Kidney (tissue), 14 donors: ENCODE results near the gene TRIO. TPM values are rescaled to one million over a fixed set of nuclear protein-coding genes. Genes with fewer than 3 reads are reported as not detected.
A peak's percentile ranks its signal among the peaks of the same experiment; 100 is the strongest.

Experiments used
- DNase-seq, 5 donors: peaks; one replicate each; pipeline ENCODE4 v3.0.0-alpha.2; 2013 to 2020
- FAIRE-seq: peaks from 2 replicates; lab custom pipeline; 2012; peaks lifted over from hg19 to GRCh38; lab: Jason Lieb, UNC
- H3K27ac ChIP-seq, 2 donors: one replicate each; pipeline ENCODE4 v1.7.0; 2013; ENCODE audit warnings: low read depth in 2 of 2, low read length in 2 of 2, inconsistent platforms in 1 of 2
- H3K27me3 ChIP-seq: one replicate; pipeline ENCODE4 v1.7.1; 2013; ENCODE audit warnings: low read length, inconsistent platforms; ENCODE audit not compliant: control insufficient read depth, insufficient read depth
- H3K36me3 ChIP-seq, 3 donors: one replicate each; pipeline versions ENCODE4 v1.7.0 to v1.7.1; 2013; ENCODE audit warnings: low read length in 3 of 3, control low read depth in 1 of 3, inconsistent platforms in 1 of 3; ENCODE audit not compliant: insufficient read depth in 3 of 3, control insufficient read depth in 2 of 3
- H3K4me1 ChIP-seq, 3 donors: one replicate each; pipeline versions ENCODE4 v1.7.0 to v1.7.1; 2013; ENCODE audit warnings: low read length in 3 of 3, inconsistent platforms in 1 of 3, low read depth in 1 of 3; ENCODE audit not compliant: control insufficient read depth in 2 of 3, insufficient read depth in 2 of 3
- H3K4me3 ChIP-seq, 3 donors: one replicate each; pipeline versions ENCODE4 v1.7.0 to v1.8.1; 2013; ENCODE audit warnings: low read length in 3 of 3, control low read depth in 1 of 3, inconsistent platforms in 1 of 3
- H3K9ac ChIP-seq, 3 donors: one replicate each; pipeline versions ENCODE4 v1.7.0 to v1.7.1; 2013; ENCODE audit warnings: low read length in 3 of 3, control low read depth in 1 of 3, inconsistent platforms in 1 of 3
- H3K9me3 ChIP-seq, 3 donors: one replicate each; pipeline versions ENCODE4 v1.7.0 to v1.7.1; 2013; ENCODE audit warnings: low read length in 3 of 3, control low read depth in 1 of 3, inconsistent platforms in 1 of 3; ENCODE audit not compliant: control insufficient read depth in 2 of 3, insufficient read depth in 1 of 3
- intact Hi-C: fragments of 100-400 bp; cut with DNase I; formaldehyde crosslinking; loops from one replicate; pipeline ENCODE4 v1.11.1; 2022
- polyA plus RNA-seq: library from polyadenylated mRNA; stranded (reverse); fragments of 350-450 nt; fragmentation: Illumina TruSeq; extraction: RNeasy Lipid Tissue Mini Kit (QIAGEN cat#74804); gene quantifications from one replicate; pipeline ENCODE4 v1.2.3, GENCODE V29; 2014; ENCODE audit warnings: low read depth, low replicate concordance; ENCODE audit not compliant: insufficient read depth
- total RNA-seq: library from RNA; stranded (reverse); fragmentation: NEBNext Ultra II Directional; extraction: Animal tissue kit (Norgen Biotek cat#: 25700); gene quantifications from one replicate; pipeline ENCODE4 v1.2.1, GENCODE V29; 2021
- TF ChIP-seq, protein P1 (sequence below): IDR thresholded peaks from 3 replicates; pipeline ENCODE4 v1.5.1; 2012; ENCODE audit warnings: mild to moderate bottlenecking, moderate library complexity, borderline replicate concordance; ENCODE audit not compliant: insufficient read depth; ENCODE audit errors: extremely low read depth
- donor health status: control.
- donor health status: control.
- donor health status: control.
- donor health status: control.
- donor health status: control.
- donor health status: DM: yes; HTN: yes; CAD: no.
- donor health status: Normal renal cell carcinoma (clear cell type).

Gene TRIO
- total and polyA plus RNA-seq, 2 donors from 2014 or later, result 9.5 to 149 TPM

DNA sequence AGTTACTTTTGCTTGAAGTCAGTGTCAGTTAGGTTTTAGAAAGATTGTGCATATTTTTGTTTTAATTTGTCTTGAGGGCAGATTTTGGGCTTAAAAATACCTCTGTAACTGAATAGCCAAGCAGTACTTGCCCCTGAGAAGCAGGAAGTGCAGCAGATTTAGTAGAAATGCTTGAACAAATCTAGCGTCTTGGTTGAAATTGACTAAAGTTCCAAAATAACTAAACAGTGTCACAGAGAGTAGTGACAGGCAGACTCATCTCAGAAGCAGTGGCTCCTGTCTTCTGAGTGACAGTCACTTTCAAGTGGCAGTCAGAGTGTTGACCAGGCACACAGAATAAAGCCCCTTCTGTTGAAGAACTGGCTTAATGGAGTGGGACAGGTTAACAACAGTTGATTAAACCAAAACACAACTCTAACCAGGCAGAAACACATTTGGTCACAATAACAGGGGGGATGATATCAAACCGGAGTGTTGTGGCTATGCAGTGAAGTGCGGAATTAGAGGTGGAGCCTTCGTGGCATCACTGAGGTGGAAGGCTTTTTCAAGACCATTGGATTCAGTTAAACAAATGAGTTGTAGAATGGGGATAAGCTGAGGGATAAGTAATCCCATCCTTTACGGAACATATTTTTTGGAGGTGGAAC is 29.1 kb downstream of the TRIO start:
- Histone ChIP-seq H3K27me3 (no peaks in the 10 kb centered on the region), H3K4me1 (peaks cover 0 to 44% (median 15%) of the 10 kb centered on the region in 3 donors), H3K27ac (no peak overlapping the region), H3K36me3 (no peaks in the 10 kb centered on the region), H3K9me3 (no peaks in the 10 kb centered on the region), H3K4me3 (no peak overlapping the region), H3K9ac (no peak overlapping the region)
- TF ChIP-seq, protein P1, sequence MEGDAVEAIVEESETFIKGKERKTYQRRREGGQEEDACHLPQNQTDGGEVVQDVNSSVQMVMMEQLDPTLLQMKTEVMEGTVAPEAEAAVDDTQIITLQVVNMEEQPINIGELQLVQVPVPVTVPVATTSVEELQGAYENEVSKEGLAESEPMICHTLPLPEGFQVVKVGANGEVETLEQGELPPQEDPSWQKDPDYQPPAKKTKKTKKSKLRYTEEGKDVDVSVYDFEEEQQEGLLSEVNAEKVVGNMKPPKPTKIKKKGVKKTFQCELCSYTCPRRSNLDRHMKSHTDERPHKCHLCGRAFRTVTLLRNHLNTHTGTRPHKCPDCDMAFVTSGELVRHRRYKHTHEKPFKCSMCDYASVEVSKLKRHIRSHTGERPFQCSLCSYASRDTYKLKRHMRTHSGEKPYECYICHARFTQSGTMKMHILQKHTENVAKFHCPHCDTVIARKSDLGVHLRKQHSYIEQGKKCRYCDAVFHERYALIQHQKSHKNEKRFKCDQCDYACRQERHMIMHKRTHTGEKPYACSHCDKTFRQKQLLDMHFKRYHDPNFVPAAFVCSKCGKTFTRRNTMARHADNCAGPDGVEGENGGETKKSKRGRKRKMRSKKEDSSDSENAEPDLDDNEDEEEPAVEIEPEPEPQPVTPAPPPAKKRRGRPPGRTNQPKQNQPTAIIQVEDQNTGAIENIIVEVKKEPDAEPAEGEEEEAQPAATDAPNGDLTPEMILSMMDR, result no peak
- DNase-seq (no peak), FAIRE-seq (no peak)
- intact Hi-C loops, result no loop called here

DNA sequence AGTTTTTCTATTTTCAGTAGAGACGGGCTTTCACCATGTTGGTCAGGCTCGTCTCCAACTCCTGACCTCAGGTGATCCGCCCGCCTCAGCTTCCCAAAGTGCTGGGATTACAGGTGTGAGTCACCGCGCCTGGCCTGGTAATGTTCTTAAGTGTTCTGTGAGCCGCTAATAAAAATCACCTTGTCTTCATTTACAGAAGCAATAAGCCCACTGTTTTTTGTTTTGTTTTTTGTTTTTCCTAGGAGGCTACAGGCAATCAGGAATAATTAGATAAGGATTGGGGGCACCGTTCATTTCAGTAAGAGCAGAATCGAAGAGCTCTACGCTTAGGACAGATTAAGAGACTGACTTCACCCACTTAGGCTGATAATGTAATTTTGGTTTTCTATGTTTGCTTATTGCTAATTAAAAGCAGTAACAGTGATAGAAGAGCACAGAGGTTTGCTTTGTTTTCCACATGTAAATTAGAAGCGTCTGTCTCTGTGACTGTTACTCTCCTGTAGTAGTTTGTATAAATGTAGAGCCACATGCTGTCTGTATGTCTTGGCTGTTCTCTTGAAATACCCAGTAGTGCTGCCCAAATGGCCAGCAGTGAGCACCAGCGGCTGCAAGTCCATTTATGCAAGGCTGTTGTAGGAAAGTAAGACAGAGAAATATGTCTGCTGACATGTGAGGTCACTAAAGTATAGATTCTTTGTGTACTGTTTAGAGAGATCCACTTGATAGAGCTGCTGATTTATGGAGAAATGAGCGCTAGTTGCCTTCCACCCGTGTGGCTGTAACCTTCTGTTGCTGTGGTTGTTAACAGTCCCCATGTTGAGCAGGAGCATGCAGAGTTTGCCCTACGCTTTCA is 30.5 kb downstream of the TRIO start:
- H3K27ac ChIP-seq, result no peak overlapping the region
- H3K4me1 ChIP-seq, result peaks cover 0 to 36% (median 15%) of the 10 kb centered on the region in 3 donors
- no peaks in the 10 kb centered on the region for H3K9me3 ChIP-seq
- H3K27me3 ChIP-seq, result no peaks in the 10 kb centered on the region
- H3K9ac ChIP-seq, result no peak overlapping the region
- peak overlapping the region in 2 of 3 donors; percentile 1 to 18 for H3K4me3 ChIP-seq
- intact Hi-C loops, result no loop called here
- DNase-seq, result no peak
- H3K36me3 ChIP-seq, result no peaks in the 10 kb centered on the region
- TF ChIP-seq, protein P1, result no peak
- no peak for FAIRE-seq

DNA sequence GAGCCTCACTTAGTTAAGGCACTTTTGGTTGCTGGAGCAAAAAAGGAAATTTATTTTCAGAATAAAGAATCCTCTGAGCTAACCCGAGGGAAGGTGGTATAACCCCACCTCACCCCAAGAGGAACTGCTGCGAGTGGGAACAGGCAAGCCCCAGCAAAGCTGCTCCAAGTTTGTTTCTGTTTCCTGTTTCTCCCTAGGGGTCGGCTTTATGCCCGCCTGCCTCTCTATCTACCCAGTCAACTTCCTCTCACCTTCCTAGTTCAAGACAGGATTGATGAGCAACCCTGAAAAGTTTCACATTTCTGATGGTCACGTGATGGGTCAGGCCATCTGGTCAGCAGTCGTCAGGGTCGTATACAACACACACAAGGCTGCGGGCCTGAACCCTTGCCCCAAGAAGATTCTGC is 31.1 kb downstream of the TRIO start:
- no peaks in the 10 kb centered on the region for H3K9me3 ChIP-seq
- peak overlapping the region in 1 of 3 donors; percentile 1 for H3K4me3 ChIP-seq
- H3K4me1 ChIP-seq, result peaks cover 0 to 35% (median 15%) of the 10 kb centered on the region in 3 donors
- H3K9ac ChIP-seq, result no peak overlapping the region
- no peaks in the 10 kb centered on the region for H3K36me3 ChIP-seq
- no peak overlapping the region for H3K27ac ChIP-seq
- TF ChIP-seq, protein P1, result no peak
- DNase-seq (peak in 2 of 5 donors; percentile 44 to 61), FAIRE-seq (no peak)
- H3K27me3 ChIP-seq, result no peaks in the 10 kb centered on the region
- intact Hi-C loops, result no loop called here
